CD8-positive, alpha-beta memory T cell (primary cell): ENCODE measurements around the gene CBLC. TPM values are rescaled to one million over a fixed set of nuclear protein-coding genes. Genes with fewer than 3 reads are reported as not detected.

Experiments used
- CTCF ChIA-PET: fragments of 350-600 bp; sonication (Branson Sonifier 250); formaldehyde crosslinking; loops from one replicate; lab custom pipeline; 2021; ENCODE audit warnings: antibody characterized with exemption; lab: Charles Lee
- POLR2A ChIA-PET: fragments of 350-600 bp; sonication (Branson Sonifier 250); formaldehyde crosslinking; loops from one replicate; lab custom pipeline; 2021; ENCODE audit warnings: antibody characterized with exemption; lab: Charles Lee
- DNase-seq, 5 donors: peaks; one replicate each; pipeline versions ENCODE4 v3.0.0 to v3.0.0-alpha.2; 2020 to 2022; ENCODE audit warnings: mixed read lengths in 1 of 5
- H3K27ac ChIP-seq: one replicate; pipeline ENCODE4 v1.7.0; 2013; ENCODE audit warnings: low read depth, mild to moderate bottlenecking, low read length, moderate library complexity
- H3K27me3 ChIP-seq: 2 replicates; pipeline ENCODE4 v1.7.0; 2013; ENCODE audit warnings: low read length, mild to moderate bottlenecking; ENCODE audit not compliant: insufficient read depth, poor library complexity, severe bottlenecking
- H3K36me3 ChIP-seq: 2 replicates; pipeline ENCODE4 v1.7.0; 2013; ENCODE audit warnings: mild to moderate bottlenecking, low read length, moderate library complexity; ENCODE audit not compliant: insufficient read depth
- H3K4me1 ChIP-seq: 2 replicates; pipeline ENCODE4 v1.7.0; 2013; ENCODE audit warnings: mild to moderate bottlenecking, low read length, moderate library complexity; ENCODE audit not compliant: insufficient read depth
- H3K4me3 ChIP-seq: 2 replicates; pipeline ENCODE4 v1.7.0; 2013; ENCODE audit warnings: mild to moderate bottlenecking, low read length
- H3K9me3 ChIP-seq: 2 replicates; pipeline ENCODE4 v1.7.0; 2013; ENCODE audit warnings: mild to moderate bottlenecking, low read length
- H3K27ac Mint-ChIP-seq, 8 donors: one replicate each; pipeline ENCODE4 v1.8.0; 2020 to 2021; ENCODE audit warnings: mixed read lengths in 8 of 8, mild to moderate bottlenecking in 6 of 8, inconsistent platforms in 3 of 8, moderate library complexity in 3 of 8
- H3K27me3 Mint-ChIP-seq, 2 donors: one replicate each; pipeline ENCODE4 v1.8.0; 2020 to 2021; ENCODE audit warnings: mixed read lengths in 2 of 2, mild to moderate bottlenecking in 1 of 2, moderate library complexity in 1 of 2
- H3K36me3 Mint-ChIP-seq, 3 donors: one replicate each; pipeline ENCODE4 v1.8.0; 2020 to 2021; ENCODE audit warnings: mixed read lengths in 3 of 3, inconsistent platforms in 1 of 3, mild to moderate bottlenecking in 1 of 3
- H3K4me1 Mint-ChIP-seq, 3 donors: one replicate each; pipeline ENCODE4 v1.8.0; 2020 to 2021; ENCODE audit warnings: mixed read lengths in 3 of 3, inconsistent platforms in 1 of 3, mild to moderate bottlenecking in 1 of 3
- H3K4me3 Mint-ChIP-seq, 7 donors: one replicate each; pipeline ENCODE4 v1.8.0; 2020 to 2021; ENCODE audit warnings: mixed read lengths in 7 of 7, mild to moderate bottlenecking in 6 of 7, moderate library complexity in 4 of 7, inconsistent platforms in 2 of 7
- H3K9me3 Mint-ChIP-seq, 5 donors: one replicate each; pipeline ENCODE4 v1.8.0; 2020 to 2022; ENCODE audit warnings: mixed read lengths in 5 of 5, mild to moderate bottlenecking in 3 of 5, moderate library complexity in 2 of 5, inconsistent platforms in 1 of 5
- polyA plus RNA-seq: library from polyadenylated mRNA; unstranded; fragments of 300-500 nt; fragmentation: Illumina TruSeq; gene quantifications from one replicate; pipeline ENCODE4 v1.2.3, GENCODE V29; 2021
- total RNA-seq, 2 experiments: library from RNA; stranded (reverse); gene quantifications; one replicate each; pipeline ENCODE4 v1.2.3, GENCODE V29; 2021

CBLC gene
- total and polyA plus RNA-seq, 3 experiments from 2014 or later, result not detected

- H3K27ac ChIP-seq, result peak overlapping the region; percentile 47
- Mint-ChIP-seq H3K36me3 (peaks cover 0 to under 1% (median 0%) of the 10 kb centered on the region in 3 donors), H3K9me3 (no peaks in the 10 kb centered on the region), H3K4me1 (peaks cover 7 to 19% (median 10%) of the 10 kb centered on the region in 3 donors), H3K27me3 (no peaks in the 10 kb centered on the region), H3K4me3 (no peak overlapping the region), H3K27ac (peak overlapping the region in 3 of 8 donors; percentile 36 to 54 (median 41))
- H3K9me3 ChIP-seq, result no peaks in the 10 kb centered on the region
- H3K4me1 ChIP-seq, result peaks cover 4% of the 10 kb centered on the region
- ChIA-PET POLR2A (no interaction called here), CTCF (interaction anchor here (1.4 to 2.8 kb wide), 2 partner anchors 24 to 28 kb away, joined by 3 to 13 read pairs; no protein-coding TSS in a partner anchor)
- no peak overlapping the region for H3K4me3 ChIP-seq
- no peak for DNase-seq
- H3K36me3 ChIP-seq, result no peaks in the 10 kb centered on the region
- H3K27me3 ChIP-seq, result no peaks in the 10 kb centered on the region
Measured at GRCh38 chr19:44742330-44743061, 35.2 kb upstream of the CBLC start.

- Histone ChIP-seq H3K27ac (no peak overlapping the region), H3K4me1 (peaks cover 14% of the 10 kb centered on the region), H3K36me3 (no peaks in the 10 kb centered on the region), H3K9me3 (no peaks in the 10 kb centered on the region), H3K4me3 (no peak overlapping the region), H3K27me3 (no peaks in the 10 kb centered on the region)
- ChIA-PET CTCF (interaction anchor here (2.2 to 2.8 kb wide), 2 partner anchors 21 to 26 kb away, joined by 7 to 13 read pairs; no protein-coding TSS in a partner anchor), POLR2A (no interaction called here)
- DNase-seq, result no peak
- no peaks in the 10 kb centered on the region for H3K27me3 Mint-ChIP-seq
- peaks cover 0 to 16% (median 0%) of the 10 kb centered on the region in 3 donors for H3K36me3 Mint-ChIP-seq
- H3K4me1 Mint-ChIP-seq, result peaks cover 20 to 35% (median 27%) of the 10 kb centered on the region in 3 donors
- H3K9me3 Mint-ChIP-seq, result no peaks in the 10 kb centered on the region
- no peak overlapping the region for H3K4me3 Mint-ChIP-seq
- H3K27ac Mint-ChIP-seq, result peak overlapping the region; percentile 23 to 94 (median 70)
Measured at GRCh38 chr19:44744871-44745332, 32.8 kb upstream of the CBLC start.

- no peak overlapping the region for H3K4me3 ChIP-seq
- H3K36me3 ChIP-seq, result no peaks in the 10 kb centered on the region
- ChIA-PET POLR2A (no interaction called here), CTCF (interaction anchor here (2.2 to 2.8 kb wide), 2 partner anchors 22 to 25 kb away, joined by 7 to 13 read pairs; no protein-coding TSS in a partner anchor)
- H3K9me3 ChIP-seq, result no peaks in the 10 kb centered on the region
- Mint-ChIP-seq H3K4me3 (peak overlapping the region in 1 of 7 donors; percentile 72), H3K4me1 (peaks cover 22 to 38% (median 32%) of the 10 kb centered on the region in 3 donors), H3K27ac (peak overlapping the region in 7 of 8 donors; percentile 94 to 98 (median 96)), H3K27me3 (no peaks in the 10 kb centered on the region), H3K9me3 (no peaks in the 10 kb centered on the region), H3K36me3 (peaks cover 0 to 19% (median 0%) of the 10 kb centered on the region in 3 donors)
- no peak for DNase-seq
- peaks cover 17% of the 10 kb centered on the region for H3K4me1 ChIP-seq
- no peaks in the 10 kb centered on the region for H3K27me3 ChIP-seq
- H3K27ac ChIP-seq, result peak overlapping the region; percentile 6
Measured at GRCh38 chr19:44745341-44745831, 32.3 kb upstream of the CBLC start.

- Histone ChIP-seq H3K36me3 (no peaks in the 10 kb centered on the region), H3K27me3 (no peaks in the 10 kb centered on the region), H3K27ac (peak overlapping the region; percentile 86), H3K4me1 (peaks cover 24% of the 10 kb centered on the region), H3K4me3 (no peak overlapping the region), H3K9me3 (no peaks in the 10 kb centered on the region)
- Mint-ChIP-seq H3K27ac (peak overlapping the region; percentile 47 to 98 (median 96)), H3K36me3 (peaks cover 0 to 26% (median 0%) of the 10 kb centered on the region in 3 donors), H3K4me3 (peak overlapping the region; percentile 37 to 84 (median 72)), H3K4me1 (peaks cover 27 to 43% (median 38%) of the 10 kb centered on the region in 3 donors), H3K27me3 (no peaks in the 10 kb centered on the region), H3K9me3 (no peaks in the 10 kb centered on the region)
- POLR2A ChIA-PET, result no interaction called here
- CTCF ChIA-PET, result interaction anchor here (2.2 kb wide), 1 partner anchor 22 kb away, joined by 7 read pairs; no protein-coding TSS in a partner anchor
- DNase-seq, result no peak
Measured at GRCh38 chr19:44745887-44746600, 31.6 kb upstream of the CBLC start.

GRCh38 chr19:44746616-44746945, 31.1 kb upstream of the CBLC start:
- no peaks in the 10 kb centered on the region for H3K9me3 Mint-ChIP-seq
- DNase-seq, result no peak
- peak overlapping the region; percentile 89 to 98 (median 96) for H3K27ac Mint-ChIP-seq
- H3K9me3 ChIP-seq, result no peaks in the 10 kb centered on the region
- peaks cover 0 to 31% (median 0%) of the 10 kb centered on the region in 3 donors for H3K36me3 Mint-ChIP-seq
- H3K27me3 Mint-ChIP-seq, result no peaks in the 10 kb centered on the region
- H3K4me1 Mint-ChIP-seq, result peaks cover 31 to 46% (median 44%) of the 10 kb centered on the region in 3 donors
- peak overlapping the region; percentile 86 for H3K27ac ChIP-seq
- peaks cover 29% of the 10 kb centered on the region for H3K4me1 ChIP-seq
- POLR2A ChIA-PET, result no interaction called here
- peak overlapping the region; percentile 77 to 90 (median 89) for H3K4me3 Mint-ChIP-seq
- CTCF ChIA-PET, result no interaction called here
- H3K27me3 ChIP-seq, result no peaks in the 10 kb centered on the region
- H3K4me3 ChIP-seq, result no peak overlapping the region
- no peaks in the 10 kb centered on the region for H3K36me3 ChIP-seq

- H3K27me3 Mint-ChIP-seq, result no peaks in the 10 kb centered on the region
- H3K27me3 ChIP-seq, result no peaks in the 10 kb centered on the region
- POLR2A ChIA-PET, result no interaction called here
- H3K27ac ChIP-seq, result peak overlapping the region; percentile 86
- H3K4me1 Mint-ChIP-seq, result peaks cover 34 to 50% (median 49%) of the 10 kb centered on the region in 3 donors
- H3K9me3 ChIP-seq, result no peaks in the 10 kb centered on the region
- peak overlapping the region; percentile 88 to 91 (median 90) for H3K4me3 Mint-ChIP-seq
- H3K36me3 ChIP-seq, result no peaks in the 10 kb centered on the region
- H3K36me3 Mint-ChIP-seq, result peaks cover 0 to 37% (median 0%) of the 10 kb centered on the region in 3 donors
- no peaks in the 10 kb centered on the region for H3K9me3 Mint-ChIP-seq
- peaks cover 35% of the 10 kb centered on the region for H3K4me1 ChIP-seq
- H3K27ac Mint-ChIP-seq, result peak overlapping the region; percentile 89 to 99 (median 96)
- peak overlapping the region; percentile 93 for H3K4me3 ChIP-seq
- DNase-seq, result peak; percentile 76 to 95 (median 91)
- CTCF ChIA-PET, result no interaction called here
Measured at GRCh38 chr19:44746946-44747738, 30.5 kb upstream of the CBLC start.

GRCh38 chr19:44747739-44748425, 29.8 kb upstream of the CBLC start:
- peak overlapping the region; percentile 88 to 91 (median 90) for H3K4me3 Mint-ChIP-seq
- peaks cover 0 to 2% of the 10 kb centered on the region in 2 donors for H3K27me3 Mint-ChIP-seq
- DNase-seq, result peak in 2 of 5 donors; percentile 57 to 68
- no peaks in the 10 kb centered on the region for H3K9me3 ChIP-seq
- H3K36me3 ChIP-seq, result no peaks in the 10 kb centered on the region
- no peaks in the 10 kb centered on the region for H3K9me3 Mint-ChIP-seq
- H3K36me3 Mint-ChIP-seq, result peaks cover 0 to 44% (median 0%) of the 10 kb centered on the region in 3 donors
- POLR2A ChIA-PET, result no interaction called here
- CTCF ChIA-PET, result no interaction called here
- H3K4me3 ChIP-seq, result peak overlapping the region; percentile 93
- H3K27ac ChIP-seq, result peak overlapping the region; percentile 86
- no peaks in the 10 kb centered on the region for H3K27me3 ChIP-seq
- peaks cover 42% of the 10 kb centered on the region for H3K4me1 ChIP-seq
- peak overlapping the region; percentile 89 to 99 (median 96) for H3K27ac Mint-ChIP-seq
- H3K4me1 Mint-ChIP-seq, result peaks cover 41 to 57% (median 57%) of the 10 kb centered on the region in 3 donors
